Ishikawa (cell line): Measurements from ENCODE around the gene LCE1E.

Experiments used
- CREB1 ChIP-seq: IDR thresholded peaks from 2 replicates; pipeline ENCODE4 v1.6.1; 2012; ENCODE audit warnings: low read depth
- EP300 ChIP-seq: IDR thresholded peaks from 2 replicates; pipeline ENCODE4 v1.6.1; 2012; ENCODE audit warnings: borderline replicate concordance
- NFIC ChIP-seq: IDR thresholded peaks from 2 replicates; pipeline ENCODE4 v1.6.1; 2012
- RAD21 ChIP-seq: IDR thresholded peaks from 2 replicates; pipeline ENCODE4 v1.6.1; 2012; ENCODE audit warnings: low read depth
- REST ChIP-seq: IDR thresholded peaks from 2 replicates; pipeline ENCODE4 v1.6.1; 2012; ENCODE audit warnings: low read depth, mild to moderate bottlenecking
- TCF12 ChIP-seq: IDR thresholded peaks from 2 replicates; pipeline ENCODE4 v1.6.1; 2012; ENCODE audit warnings: low read depth

- TF ChIP-seq EP300 = no peak
- TF ChIP-seq REST = no peak
- no peak for TF ChIP-seq NFIC
- TF ChIP-seq RAD21 = no peak
- no peak for TF ChIP-seq TCF12
- TF ChIP-seq CREB1 = no peak
Measured at GRCh38 chr1:152776361-152776760, 9.7 kb upstream of the LCE1E start.
